C4-2B (cell line): Measurements from ENCODE around the gene ARHGEF28.

Experiments used
- CTCF ChIP-seq: fragments of 450-650 bp; conservative IDR thresholded peaks from 2 replicates; pipeline ENCODE4 v1.5.1; 2017; ENCODE audit warnings: mild to moderate bottlenecking
- ZFX ChIP-seq: fragments of 450-650 bp; IDR thresholded peaks from 2 replicates; pipeline ENCODE4 v1.6.1; 2017

GRCh38 chr5:73673161-73673591 lies 47.2 kb downstream of the ARHGEF28 start:
- no peak for TF ChIP-seq ZFX
- no peak for TF ChIP-seq CTCF
